ENCODE results near the gene PRKG1.

Gene PRKG1

GRCh38 chr10:51343391-51343790, 269.1 kb downstream of the PRKG1 start:
- Histone ChIP-seq H3K9me3 (ENCODE audit: control insufficient read depth, insufficient read depth, low read length) (no peaks in the 10 kb centered on the region), H3K27me3 (ENCODE audit: control insufficient read depth, insufficient read depth, low read length) (no peaks in the 10 kb centered on the region), H3K4me3 (ENCODE audit: low read length) (no peak overlapping the region), H3K4me1 (ENCODE audit: control insufficient read depth, insufficient read depth, low read length) (no peaks in the 10 kb centered on the region), H3K27ac (ENCODE audit: low read length) (no peak overlapping the region), H3K36me3 (ENCODE audit: control insufficient read depth, insufficient read depth, low read length) (no peaks in the 10 kb centered on the region)
- no CpG with 5 or more reads among the region's 1 CpG for WGBS (ENCODE audit: insufficient coverage, insufficient read length)
- DNase-seq (ENCODE audit: low read depth, low spot score) = no peak

GRCh38 chr10:51344371-51344770, 270.1 kb downstream of the PRKG1 start:
- Histone ChIP-seq H3K9me3 (ENCODE audit: control insufficient read depth, insufficient read depth, low read length) (no peaks in the 10 kb centered on the region), H3K4me1 (ENCODE audit: control insufficient read depth, insufficient read depth, low read length) (no peaks in the 10 kb centered on the region), H3K27ac (ENCODE audit: low read length) (no peak overlapping the region), H3K4me3 (ENCODE audit: low read length) (no peak overlapping the region), H3K27me3 (ENCODE audit: control insufficient read depth, insufficient read depth, low read length) (no peaks in the 10 kb centered on the region), H3K36me3 (ENCODE audit: control insufficient read depth, insufficient read depth, low read length) (no peaks in the 10 kb centered on the region)
- WGBS (ENCODE audit: insufficient coverage, insufficient read length) = no CpG with 5 or more reads among the region's 1 CpG
- no peak for DNase-seq (ENCODE audit: low read depth, low spot score)

GRCh38 chr10:51348622-51349021, 274.3 kb downstream of the PRKG1 start:
- H3K27me3 ChIP-seq (ENCODE audit: control insufficient read depth, insufficient read depth, low read length) = no peaks in the 10 kb centered on the region
- H3K9me3 ChIP-seq (ENCODE audit: control insufficient read depth, insufficient read depth, low read length) = no peaks in the 10 kb centered on the region
- no peak overlapping the region for H3K4me3 ChIP-seq (ENCODE audit: low read length)
- H3K27ac ChIP-seq (ENCODE audit: low read length) = no peak overlapping the region
- DNase-seq (ENCODE audit: low read depth, low spot score) = no peak
- H3K36me3 ChIP-seq (ENCODE audit: control insufficient read depth, insufficient read depth, low read length) = no peaks in the 10 kb centered on the region
- no peaks in the 10 kb centered on the region for H3K4me1 ChIP-seq (ENCODE audit: control insufficient read depth, insufficient read depth, low read length)
- WGBS (ENCODE audit: insufficient coverage, insufficient read length) = no CpG with 5 or more reads among the region's 4 CpGs

GRCh38 chr10:51357170-51357569, 282.9 kb downstream of the PRKG1 start:
- H3K36me3 ChIP-seq (ENCODE audit: control insufficient read depth, insufficient read depth, low read length) = no peaks in the 10 kb centered on the region
- no peak overlapping the region for H3K27ac ChIP-seq (ENCODE audit: low read length)
- DNase-seq (ENCODE audit: low read depth, low spot score) = no peak
- no CpG with 5 or more reads among the region's 2 CpGs for WGBS (ENCODE audit: insufficient coverage, insufficient read length)
- no peaks in the 10 kb centered on the region for H3K9me3 ChIP-seq (ENCODE audit: control insufficient read depth, insufficient read depth, low read length)
- H3K4me1 ChIP-seq (ENCODE audit: control insufficient read depth, insufficient read depth, low read length) = no peaks in the 10 kb centered on the region
- H3K27me3 ChIP-seq (ENCODE audit: control insufficient read depth, insufficient read depth, low read length) = no peaks in the 10 kb centered on the region
- no peak overlapping the region for H3K4me3 ChIP-seq (ENCODE audit: low read length)

GRCh38 chr10:51358227-51358626, 283.9 kb downstream of the PRKG1 start:
- H3K27me3 ChIP-seq (ENCODE audit: control insufficient read depth, insufficient read depth, low read length) = no peaks in the 10 kb centered on the region
- H3K9me3 ChIP-seq (ENCODE audit: control insufficient read depth, insufficient read depth, low read length) = no peaks in the 10 kb centered on the region
- no peak for DNase-seq (ENCODE audit: low read depth, low spot score)
- H3K4me3 ChIP-seq (ENCODE audit: low read length) = no peak overlapping the region
- H3K4me1 ChIP-seq (ENCODE audit: control insufficient read depth, insufficient read depth, low read length) = no peaks in the 10 kb centered on the region
- no peaks in the 10 kb centered on the region for H3K36me3 ChIP-seq (ENCODE audit: control insufficient read depth, insufficient read depth, low read length)
- no peak overlapping the region for H3K27ac ChIP-seq (ENCODE audit: low read length)

- no peaks in the 10 kb centered on the region for H3K36me3 ChIP-seq (ENCODE audit: control insufficient read depth, insufficient read depth, low read length)
- no peak overlapping the region for H3K27ac ChIP-seq (ENCODE audit: low read length)
- no peaks in the 10 kb centered on the region for H3K4me1 ChIP-seq (ENCODE audit: control insufficient read depth, insufficient read depth, low read length)
- WGBS (ENCODE audit: insufficient coverage, insufficient read length) = no CpG with 5 or more reads among the region's 4 CpGs
- no peak overlapping the region for H3K4me3 ChIP-seq (ENCODE audit: low read length)
- H3K27me3 ChIP-seq (ENCODE audit: control insufficient read depth, insufficient read depth, low read length) = no peaks in the 10 kb centered on the region
- no peak for DNase-seq (ENCODE audit: low read depth, low spot score)
- H3K9me3 ChIP-seq (ENCODE audit: control insufficient read depth, insufficient read depth, low read length) = no peaks in the 10 kb centered on the region
Measured at GRCh38 chr10:51363415-51363814, 289.1 kb downstream of the PRKG1 start.

- Histone ChIP-seq H3K36me3 (ENCODE audit: control insufficient read depth, insufficient read depth, low read length) (no peaks in the 10 kb centered on the region), H3K4me1 (ENCODE audit: control insufficient read depth, insufficient read depth, low read length) (no peaks in the 10 kb centered on the region), H3K27me3 (ENCODE audit: control insufficient read depth, insufficient read depth, low read length) (no peaks in the 10 kb centered on the region), H3K27ac (ENCODE audit: low read length) (no peak overlapping the region), H3K9me3 (ENCODE audit: control insufficient read depth, insufficient read depth, low read length) (no peaks in the 10 kb centered on the region), H3K4me3 (ENCODE audit: low read length) (no peak overlapping the region)
- no peak for DNase-seq (ENCODE audit: low read depth, low spot score)
- WGBS (ENCODE audit: insufficient coverage, insufficient read length) = no CpG with 5 or more reads among the region's 2 CpGs
Measured at GRCh38 chr10:51364674-51365073, 290.4 kb downstream of the PRKG1 start.

- Histone ChIP-seq H3K27me3 (ENCODE audit: control insufficient read depth, insufficient read depth, low read length) (no peaks in the 10 kb centered on the region), H3K27ac (ENCODE audit: low read length) (no peak overlapping the region), H3K36me3 (ENCODE audit: control insufficient read depth, insufficient read depth, low read length) (no peaks in the 10 kb centered on the region), H3K9me3 (ENCODE audit: control insufficient read depth, insufficient read depth, low read length) (no peaks in the 10 kb centered on the region), H3K4me3 (ENCODE audit: low read length) (no peak overlapping the region), H3K4me1 (ENCODE audit: control insufficient read depth, insufficient read depth, low read length) (no peaks in the 10 kb centered on the region)
- no peak for DNase-seq (ENCODE audit: low read depth, low spot score)
- WGBS (ENCODE audit: insufficient coverage, insufficient read length) = no CpG with 5 or more reads among the region's 1 CpG
Measured at GRCh38 chr10:51366044-51366443, 291.8 kb downstream of the PRKG1 start.

GRCh38 chr10:51367127-51367526, 292.8 kb downstream of the PRKG1 start:
- no peak for DNase-seq (ENCODE audit: low read depth, low spot score)
- Histone ChIP-seq H3K27ac (ENCODE audit: low read length) (no peak overlapping the region), H3K36me3 (ENCODE audit: control insufficient read depth, insufficient read depth, low read length) (no peaks in the 10 kb centered on the region), H3K9me3 (ENCODE audit: control insufficient read depth, insufficient read depth, low read length) (no peaks in the 10 kb centered on the region), H3K4me3 (ENCODE audit: low read length) (no peak overlapping the region), H3K27me3 (ENCODE audit: control insufficient read depth, insufficient read depth, low read length) (no peaks in the 10 kb centered on the region), H3K4me1 (ENCODE audit: control insufficient read depth, insufficient read depth, low read length) (no peaks in the 10 kb centered on the region)
- WGBS (ENCODE audit: insufficient coverage, insufficient read length) = no CpG with 5 or more reads among the region's 4 CpGs

GRCh38 chr10:51367694-51368093, 293.4 kb downstream of the PRKG1 start:
- no peak overlapping the region for H3K4me3 ChIP-seq (ENCODE audit: low read length)
- H3K9me3 ChIP-seq (ENCODE audit: control insufficient read depth, insufficient read depth, low read length) = no peaks in the 10 kb centered on the region
- no CpG with 5 or more reads among the region's 1 CpG for WGBS (ENCODE audit: insufficient coverage, insufficient read length)
- no peaks in the 10 kb centered on the region for H3K4me1 ChIP-seq (ENCODE audit: control insufficient read depth, insufficient read depth, low read length)
- H3K36me3 ChIP-seq (ENCODE audit: control insufficient read depth, insufficient read depth, low read length) = no peaks in the 10 kb centered on the region
- H3K27me3 ChIP-seq (ENCODE audit: control insufficient read depth, insufficient read depth, low read length) = no peaks in the 10 kb centered on the region
- DNase-seq (ENCODE audit: low read depth, low spot score) = no peak
- no peak overlapping the region for H3K27ac ChIP-seq (ENCODE audit: low read length)

- Histone ChIP-seq H3K27ac (ENCODE audit: low read length) (no peak overlapping the region), H3K4me3 (ENCODE audit: low read length) (no peak overlapping the region), H3K4me1 (ENCODE audit: control insufficient read depth, insufficient read depth, low read length) (no peaks in the 10 kb centered on the region), H3K36me3 (ENCODE audit: control insufficient read depth, insufficient read depth, low read length) (no peaks in the 10 kb centered on the region), H3K27me3 (ENCODE audit: control insufficient read depth, insufficient read depth, low read length) (no peaks in the 10 kb centered on the region), H3K9me3 (ENCODE audit: control insufficient read depth, insufficient read depth, low read length) (no peaks in the 10 kb centered on the region)
- no CpG with 5 or more reads among the region's 5 CpGs for WGBS (ENCODE audit: insufficient coverage, insufficient read length)
- DNase-seq (ENCODE audit: low read depth, low spot score) = no peak
Measured at GRCh38 chr10:51368943-51369342, 294.7 kb downstream of the PRKG1 start.
